Measurements from ENCODE around the gene LRATD1. TPM values are rescaled to one million over a fixed set of nuclear protein-coding genes. Genes with fewer than 3 reads are reported as not detected.
A peak's percentile ranks its signal among the peaks of the same experiment; 100 is the strongest.

LRATD1 gene
- total RNA-seq, 1 experiment from 2014 or later = 35.4 TPM

GRCh38 chr2:14677039-14677438 is 44.5 kb downstream of the LRATD1 start:
- ATAC-seq (no peak), DNase-seq (peak; percentile 35)
- no peaks in the 10 kb centered on the region for H3K79me2 ChIP-seq (ENCODE audit: low read length)
- no peaks in the 10 kb centered on the region for H4K20me1 ChIP-seq (ENCODE audit: low read length)
- ChIA-PET POLR2A (ENCODE audit: unreplicated experiment) (no interaction called here), CTCF (no interaction called here)
- H3F3A ChIP-seq (ENCODE audit: low read length, unreplicated experiment) = no peaks in the 10 kb centered on the region
- no peaks in the 10 kb centered on the region for H3K9me2 ChIP-seq (replicated peaks; ENCODE audit: low read length)
- TF ChIP-seq CTCF (conservative IDR thresholded peaks at IDR 0.05; ENCODE audit: low read depth, low read length) (no peak), EZH2 (IDR thresholded peaks at IDR 0.05; ENCODE audit: low read length, unreplicated experiment) (no peak), EZH2phosphoT487 (IDR thresholded peaks at IDR 0.05; ENCODE audit: borderline replicate concordance, low read length) (no peak)
- no peak overlapping the region for H3K27ac ChIP-seq (ENCODE audit: low read length)
- intact Hi-C loops (cut with micrococcal nuclease) = no loop called here
- no peak overlapping the region for H3K4me3 ChIP-seq (ENCODE audit: low read length)
- no peaks in the 10 kb centered on the region for H3K36me3 ChIP-seq (ENCODE audit: low read depth, low read length)
- H3K4me1 ChIP-seq (ENCODE audit: insufficient read depth, low read length) = no peaks in the 10 kb centered on the region
- no TSS peak for BruUV-seq (replicated peaks)
- H3K9ac ChIP-seq (ENCODE audit: low read length) = no peak overlapping the region
- H3K27me3 ChIP-seq (ENCODE audit: low read length) = no peaks in the 10 kb centered on the region
- no peak overlapping the region for H2AFZ ChIP-seq (ENCODE audit: low read length)
- no peaks in the 10 kb centered on the region for H3K9me3 ChIP-seq (ENCODE audit: low read length)
- no peak overlapping the region for H3K4me2 ChIP-seq (ENCODE audit: low read length)

- H3K9me3 ChIP-seq (ENCODE audit: low read length) = no peaks in the 10 kb centered on the region
- no peaks in the 10 kb centered on the region for H3K79me2 ChIP-seq (ENCODE audit: low read length)
- no peaks in the 10 kb centered on the region for H3K27me3 ChIP-seq (ENCODE audit: low read length)
- no peak overlapping the region for H3K4me3 ChIP-seq (ENCODE audit: low read length)
- ChIA-PET POLR2A (ENCODE audit: unreplicated experiment) (no interaction called here), CTCF (no interaction called here)
- intact Hi-C loops (cut with micrococcal nuclease) = no loop called here
- no peak overlapping the region for H3K4me2 ChIP-seq (ENCODE audit: low read length)
- ATAC-seq = peak; percentile 20; the same call in 1 of the 2 replicates
- no peaks in the 10 kb centered on the region for H3K36me3 ChIP-seq (ENCODE audit: low read depth, low read length)
- no peak overlapping the region for H3K9ac ChIP-seq (ENCODE audit: low read length)
- no peaks in the 10 kb centered on the region for H3K4me1 ChIP-seq (ENCODE audit: insufficient read depth, low read length)
- no peaks in the 10 kb centered on the region for H3F3A ChIP-seq (ENCODE audit: low read length, unreplicated experiment)
- TF ChIP-seq EZH2phosphoT487 (IDR thresholded peaks at IDR 0.05; ENCODE audit: borderline replicate concordance, low read length) (no peak), CTCF (conservative IDR thresholded peaks at IDR 0.05; ENCODE audit: low read depth, low read length) (no peak), EZH2 (IDR thresholded peaks at IDR 0.05; ENCODE audit: low read length, unreplicated experiment) (no peak)
- H2AFZ ChIP-seq (ENCODE audit: low read length) = no peak overlapping the region
- DNase-seq = peak; percentile 25
- H3K27ac ChIP-seq (ENCODE audit: low read length) = no peak overlapping the region
- no TSS peak for BruUV-seq (replicated peaks)
- no peaks in the 10 kb centered on the region for H3K9me2 ChIP-seq (replicated peaks; ENCODE audit: low read length)
- no peaks in the 10 kb centered on the region for H4K20me1 ChIP-seq (ENCODE audit: low read length)
Observed at GRCh38 chr2:14678761-14679160, 46.2 kb downstream of the LRATD1 start.

- H3K79me2 ChIP-seq (ENCODE audit: low read length) = no peaks in the 10 kb centered on the region
- no peaks in the 10 kb centered on the region for H3K9me3 ChIP-seq (ENCODE audit: low read length)
- no peaks in the 10 kb centered on the region for H3F3A ChIP-seq (ENCODE audit: low read length, unreplicated experiment)
- no peak overlapping the region for H3K4me2 ChIP-seq (ENCODE audit: low read length)
- no TSS peak for BruUV-seq (replicated peaks)
- POLR2A ChIA-PET (ENCODE audit: unreplicated experiment) = no interaction called here
- no peaks in the 10 kb centered on the region for H3K36me3 ChIP-seq (ENCODE audit: low read depth, low read length)
- CTCF ChIA-PET = no interaction called here
- H3K9me2 ChIP-seq (replicated peaks; ENCODE audit: low read length) = no peaks in the 10 kb centered on the region
- no peak overlapping the region for H3K4me3 ChIP-seq (ENCODE audit: low read length)
- no peak overlapping the region for H3K9ac ChIP-seq (ENCODE audit: low read length)
- no peak overlapping the region for H3K27ac ChIP-seq (ENCODE audit: low read length)
- H3K27me3 ChIP-seq (ENCODE audit: low read length) = no peaks in the 10 kb centered on the region
- ATAC-seq = no peak
- H3K4me1 ChIP-seq (ENCODE audit: insufficient read depth, low read length) = no peaks in the 10 kb centered on the region
- H2AFZ ChIP-seq (ENCODE audit: low read length) = no peak overlapping the region
- intact Hi-C loops (cut with micrococcal nuclease) = no loop called here
- no peaks in the 10 kb centered on the region for H4K20me1 ChIP-seq (ENCODE audit: low read length)
- DNase-seq = no peak
- TF ChIP-seq EZH2phosphoT487 (IDR thresholded peaks at IDR 0.05; ENCODE audit: borderline replicate concordance, low read length) (no peak), CTCF (conservative IDR thresholded peaks at IDR 0.05; ENCODE audit: low read depth, low read length) (no peak), EZH2 (IDR thresholded peaks at IDR 0.05; ENCODE audit: low read length, unreplicated experiment) (no peak)
Observed at GRCh38 chr2:14681608-14682007, 49.1 kb downstream of the LRATD1 start.
